OCI-LY7 (cell line): ENCODE results near the gene DNAJC21. TPM values are rescaled to one million over a fixed set of nuclear protein-coding genes. Genes with fewer than 3 reads are reported as not detected.

ENCODE experiments used
- BruUV-seq: library from RNA; stranded (reverse); fragments of 400-500 nt; replicated peaks from 2 replicates; lab custom pipeline; 2021; lab: Mats Ljungman, UMichigan
- CTCF ChIA-PET: fragments of 300-600 bp; sonication (Branson Sonifier 250); formaldehyde crosslinking; loops from one replicate; lab custom pipeline; 2022; ENCODE audit warnings: antibody characterized with exemption; ENCODE audit not compliant: unreplicated experiment; lab: Charles Lee
- POLR2A ChIA-PET: fragments of 300-600 bp; sonication (Branson Sonifier 250); formaldehyde crosslinking; loops from one replicate; lab custom pipeline; 2022; ENCODE audit warnings: antibody characterized with exemption; lab: Charles Lee
- DNase-seq: peaks from one replicate; pipeline ENCODE4 v3.0.0-alpha.2; 2015; ENCODE audit warnings: low spot score
- H2AFZ ChIP-seq: fragments of 200-600 bp; sonication (generic), shearing (Covaris generic); 2 replicates; pipeline ENCODE4 v1.6.1; 2014; ENCODE audit warnings: mild to moderate bottlenecking, antibody characterized with exemption, low read length, moderate library complexity
- H3K27ac ChIP-seq: fragments of 200-600 bp; sonication (generic); 2 replicates; pipeline ENCODE4 v1.5.1; 2014; ENCODE audit warnings: mixed run types, low read depth, mild to moderate bottlenecking, moderate library complexity, low read length, inconsistent platforms; ENCODE audit not compliant: poor library complexity, severe bottlenecking
- H3K36me3 ChIP-seq: fragments of 200-600 bp; sonication (generic); 2 replicates; pipeline ENCODE4 v1.6.1; 2014; ENCODE audit warnings: mild to moderate bottlenecking, antibody characterized with exemption, low read length, moderate library complexity, mixed read lengths; ENCODE audit not compliant: insufficient read depth
- H3K4me1 ChIP-seq: fragments of 200-600 bp; sonication (generic); 2 replicates; pipeline ENCODE4 v1.5.1; 2014; ENCODE audit warnings: mild to moderate bottlenecking, low read length; ENCODE audit not compliant: insufficient read depth, poor library complexity, severe bottlenecking
- H3K4me2 ChIP-seq: fragments of 200-600 bp; sonication (generic); 2 replicates; pipeline ENCODE4 v1.6.1; 2014; ENCODE audit warnings: mild to moderate bottlenecking, low read length
- H3K4me3 ChIP-seq: fragments of 200-600 bp; sonication (generic); 2 replicates; pipeline ENCODE4 v1.5.1; 2014; ENCODE audit warnings: mild to moderate bottlenecking, low read depth, low read length; ENCODE audit not compliant: poor library complexity, severe bottlenecking
- H3K79me2 ChIP-seq: fragments of 200-600 bp; sonication (generic); 2 replicates; pipeline ENCODE4 v1.6.1; 2016; ENCODE audit warnings: low read depth, mild to moderate bottlenecking, low read length, moderate library complexity, mixed read lengths; ENCODE audit not compliant: insufficient read depth
- H3K9me2 ChIP-seq: fragments of 200-600 bp; sonication (generic); 2 replicates; pipeline ENCODE4 v1.6.1; 2016; ENCODE audit warnings: mild to moderate bottlenecking, low read length, mixed read lengths; ENCODE audit not compliant: insufficient read depth
- H3K9me3 ChIP-seq: fragments of 200-600 bp; sonication (generic); 2 replicates; pipeline ENCODE4 v1.6.1; 2014; ENCODE audit warnings: mild to moderate bottlenecking, mixed run types, low read length, mixed read lengths
- H4K20me1 ChIP-seq: fragments of 200-600 bp; sonication (generic); 2 replicates; pipeline ENCODE4 v1.6.1; 2014; ENCODE audit warnings: mild to moderate bottlenecking, antibody characterized with exemption, low read length, moderate library complexity, mixed read lengths; ENCODE audit not compliant: insufficient read depth
- CTCF ChIP-seq: fragments of 200-600 bp; sonication (generic); conservative IDR thresholded peaks from 2 replicates; pipeline ENCODE4 v1.5.1; 2014; ENCODE audit warnings: mild to moderate bottlenecking, antibody characterized with exemption, low read length, moderate library complexity, mixed read lengths
- EZH2phosphoT487 ChIP-seq: fragments of 200-600 bp; sonication (generic); IDR thresholded peaks from 2 replicates; pipeline ENCODE4 v1.6.1; 2018; ENCODE audit warnings: low read depth, borderline replicate concordance, mild to moderate bottlenecking, mixed run types, antibody characterized with exemption, low read length, moderate library complexity, mixed read lengths
- intact Hi-C: fragments of 100-400 bp; cut with micrococcal nuclease; formaldehyde crosslinking; loops from one replicate; pipeline ENCODE4 v1.10.0; 2022; ENCODE audit not compliant: unreplicated experiment
- total RNA-seq, 2 experiments: library from RNA; depleted of rRNA in 1 of 2; stranded (reverse); fragments of >200 nt in 1 of 2; shearing (Covaris generic) in 1 of 2; gene quantifications; 2 replicates each; pipeline ENCODE4 v1.2.3, GENCODE V29; 2014 to 2022

The DNAJC21 gene
- total RNA-seq, 2 experiments from 2014 or later = 29.4 to 67.6 TPM

GRCh38 chr5:34897646-34898045 lies 31.7 kb upstream of the DNAJC21 start:
- no peak for TF ChIP-seq CTCF
- TF ChIP-seq EZH2phosphoT487 = no peak
- H3K9me2 ChIP-seq = no peaks in the 10 kb centered on the region
- H3K36me3 ChIP-seq = peaks cover 14% of the 10 kb centered on the region
- H3K9me3 ChIP-seq = no peaks in the 10 kb centered on the region
- no TSS peak for BruUV-seq
- H3K27ac ChIP-seq = no peak overlapping the region
- no peak overlapping the region for H2AFZ ChIP-seq
- ChIA-PET POLR2A (interaction anchor here (0.6 to 1.6 kb wide), 2 partner anchors 70 to 387 kb away, joined by 3 to 4 read pairs; no protein-coding TSS in a partner anchor), CTCF (no interaction called here)
- intact Hi-C loops = loop anchor here (1.0 to 5.0 kb wide), 3 partner anchors 374 to 425 kb away; no protein-coding TSS in a partner anchor
- H3K4me2 ChIP-seq = no peak overlapping the region
- no peaks in the 10 kb centered on the region for H3K79me2 ChIP-seq
- no peak for DNase-seq
- no peaks in the 10 kb centered on the region for H3K4me1 ChIP-seq
- no peak overlapping the region for H3K4me3 ChIP-seq
- no peaks in the 10 kb centered on the region for H4K20me1 ChIP-seq

DNA sequence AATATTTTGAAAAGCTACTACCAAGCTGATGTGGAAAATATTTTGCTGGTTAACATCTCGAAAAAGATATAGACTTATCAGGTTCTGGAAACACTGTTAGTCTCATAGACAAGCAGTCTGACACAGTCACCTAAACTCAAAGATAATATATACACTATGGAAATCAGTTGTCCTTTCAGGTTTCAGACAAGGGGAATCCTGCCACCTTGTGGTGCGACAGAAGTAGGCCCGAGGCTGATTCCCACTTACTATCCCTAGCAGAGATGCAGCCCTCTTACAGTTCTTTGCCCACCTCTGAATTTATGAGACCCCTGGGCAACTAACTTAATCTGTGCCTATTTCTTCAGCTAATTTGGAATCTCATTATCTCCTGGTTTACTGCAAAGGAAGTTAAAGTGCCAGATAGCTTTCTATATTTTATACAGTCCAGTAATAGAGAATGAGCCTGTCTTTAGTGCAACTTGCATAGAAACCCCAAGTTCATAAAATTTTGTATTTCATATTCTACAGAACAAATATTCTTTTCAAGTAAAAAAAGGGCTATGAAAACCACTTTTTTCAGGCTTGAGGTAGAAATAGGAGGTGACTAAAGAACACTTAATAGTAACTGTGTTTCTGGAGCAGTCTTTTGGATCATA lies 31.0 kb upstream of the DNAJC21 start:
- Histone ChIP-seq H3K9me3 (no peaks in the 10 kb centered on the region), H3K4me2 (no peak overlapping the region), H3K4me3 (no peak overlapping the region), H3K36me3 (peaks cover 21% of the 10 kb centered on the region), H4K20me1 (no peaks in the 10 kb centered on the region), H3K27ac (no peak overlapping the region), H3K9me2 (no peaks in the 10 kb centered on the region), H2AFZ (no peak overlapping the region), H3K4me1 (no peaks in the 10 kb centered on the region), H3K79me2 (no peaks in the 10 kb centered on the region)
- BruUV-seq = no TSS peak
- intact Hi-C loops = loop anchor here (1.0 to 5.0 kb wide), 3 partner anchors 375 to 426 kb away; no protein-coding TSS in a partner anchor
- CTCF ChIA-PET = no interaction called here
- DNase-seq = peak; percentile 64
- TF ChIP-seq EZH2phosphoT487 (no peak), CTCF (peak; percentile 95)
- POLR2A ChIA-PET = interaction anchor here (0.7 to 1.6 kb wide), 3 partner anchors 11 to 71 kb away, joined by 3 to 4 read pairs (median 4); no protein-coding TSS in a partner anchor

DNA sequence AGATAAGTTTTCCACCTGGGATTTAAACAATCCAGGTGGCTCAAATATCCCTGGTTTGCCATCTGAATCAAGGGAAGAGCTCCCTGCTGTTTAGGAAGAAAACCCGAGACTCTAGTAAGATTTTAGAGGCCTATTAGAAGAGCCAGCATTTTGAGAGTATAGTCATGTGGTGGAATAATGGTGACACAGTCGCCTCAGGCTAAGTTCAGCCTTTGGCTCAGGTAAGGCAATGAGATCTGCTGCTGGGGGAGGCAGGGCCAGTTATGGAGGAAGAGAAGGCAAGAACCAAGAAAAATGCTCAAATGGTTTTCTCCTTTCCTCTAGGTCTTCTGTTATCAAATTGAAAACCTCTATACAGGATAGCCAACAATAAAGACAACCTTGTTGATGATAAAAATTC lies 30.3 kb upstream of the DNAJC21 start:
- Histone ChIP-seq H3K4me3 (no peak overlapping the region), H3K4me2 (no peak overlapping the region), H2AFZ (no peak overlapping the region), H3K9me3 (no peaks in the 10 kb centered on the region), H4K20me1 (no peaks in the 10 kb centered on the region), H3K36me3 (peaks cover 25% of the 10 kb centered on the region), H3K4me1 (no peaks in the 10 kb centered on the region), H3K27ac (no peak overlapping the region), H3K79me2 (no peaks in the 10 kb centered on the region), H3K9me2 (no peaks in the 10 kb centered on the region)
- TF ChIP-seq EZH2phosphoT487 (no peak), CTCF (no peak)
- intact Hi-C loops = loop anchor here (2.0 to 5.0 kb wide), 2 partner anchors 412 to 427 kb away; no protein-coding TSS in a partner anchor
- POLR2A ChIA-PET = interaction anchor here (0.7 to 1.6 kb wide), 2 partner anchors 61 to 71 kb away, joined by 4 read pairs; no protein-coding TSS in a partner anchor
- CTCF ChIA-PET = interaction anchor here (0.5 kb wide), 1 partner anchor 13 kb away, joined by 4 read pairs; no protein-coding TSS in a partner anchor
- BruUV-seq = no TSS peak
- DNase-seq = no peak
